ENCODE results near the gene IFNAR1.

The IFNAR1 gene

GRCh38 chr21:33292724-33293123 is 32.0 kb upstream of the IFNAR1 start:
- FAIRE-seq (no peak), DNase-seq (ENCODE audit: insufficient read length) (no peak)
- no peak for TF ChIP-seq TAF1 (IDR thresholded peaks at IDR 0.05; ENCODE audit: borderline replicate concordance, low read depth, low read length)
- no peak for TF ChIP-seq POLR2A (IDR thresholded peaks at IDR 0.05; ENCODE audit: low read depth, low read length)
- no peak for TF ChIP-seq POLR2AphosphoS5 (IDR thresholded peaks at IDR 0.05; ENCODE audit: low read depth, low read length)

- TF ChIP-seq POLR2A (IDR thresholded peaks at IDR 0.05; ENCODE audit: low read depth, low read length) (no peak), POLR2AphosphoS5 (IDR thresholded peaks at IDR 0.05; ENCODE audit: low read depth, low read length) (no peak), TAF1 (IDR thresholded peaks at IDR 0.05; ENCODE audit: borderline replicate concordance, low read depth, low read length) (no peak)
- no peak for FAIRE-seq
- DNase-seq (ENCODE audit: insufficient read length), result no peak
Measured at GRCh38 chr21:33293136-33293535, 31.6 kb upstream of the IFNAR1 start.

DNA sequence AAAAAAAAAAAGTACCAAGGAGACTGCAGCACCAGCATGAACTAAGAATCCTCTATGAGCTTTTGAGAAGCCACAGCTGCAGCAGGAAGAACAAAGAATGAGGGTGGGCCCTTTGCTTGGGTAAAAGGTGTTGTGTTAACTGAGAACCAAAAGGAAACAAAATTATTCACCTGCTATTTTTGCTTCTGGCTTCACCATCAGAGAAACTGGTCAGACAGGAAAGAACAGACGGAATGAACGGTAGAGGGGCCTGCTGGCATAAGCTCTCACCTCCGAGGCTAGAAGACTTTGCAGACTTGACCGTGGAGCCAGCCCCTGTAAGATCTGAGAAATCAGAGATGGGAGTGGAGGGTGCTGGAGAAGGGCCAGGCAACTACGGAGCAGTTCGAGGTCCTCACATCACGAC is 31.0 kb upstream of the IFNAR1 start:
- no peak for DNase-seq (ENCODE audit: insufficient read length)
- no peak for FAIRE-seq
- TF ChIP-seq POLR2AphosphoS5 (IDR thresholded peaks at IDR 0.05; ENCODE audit: low read depth, low read length) (no peak), TAF1 (IDR thresholded peaks at IDR 0.05; ENCODE audit: borderline replicate concordance, low read depth, low read length) (no peak), POLR2A (IDR thresholded peaks at IDR 0.05; ENCODE audit: low read depth, low read length) (no peak)

- DNase-seq (ENCODE audit: insufficient read length) (no peak), FAIRE-seq (no peak)
- TF ChIP-seq POLR2A (IDR thresholded peaks at IDR 0.05; ENCODE audit: low read depth, low read length) (no peak), TAF1 (IDR thresholded peaks at IDR 0.05; ENCODE audit: borderline replicate concordance, low read depth, low read length) (no peak), POLR2AphosphoS5 (IDR thresholded peaks at IDR 0.05; ENCODE audit: low read depth, low read length) (no peak)
Measured at GRCh38 chr21:33296156-33296555, 28.6 kb upstream of the IFNAR1 start.

DNA sequence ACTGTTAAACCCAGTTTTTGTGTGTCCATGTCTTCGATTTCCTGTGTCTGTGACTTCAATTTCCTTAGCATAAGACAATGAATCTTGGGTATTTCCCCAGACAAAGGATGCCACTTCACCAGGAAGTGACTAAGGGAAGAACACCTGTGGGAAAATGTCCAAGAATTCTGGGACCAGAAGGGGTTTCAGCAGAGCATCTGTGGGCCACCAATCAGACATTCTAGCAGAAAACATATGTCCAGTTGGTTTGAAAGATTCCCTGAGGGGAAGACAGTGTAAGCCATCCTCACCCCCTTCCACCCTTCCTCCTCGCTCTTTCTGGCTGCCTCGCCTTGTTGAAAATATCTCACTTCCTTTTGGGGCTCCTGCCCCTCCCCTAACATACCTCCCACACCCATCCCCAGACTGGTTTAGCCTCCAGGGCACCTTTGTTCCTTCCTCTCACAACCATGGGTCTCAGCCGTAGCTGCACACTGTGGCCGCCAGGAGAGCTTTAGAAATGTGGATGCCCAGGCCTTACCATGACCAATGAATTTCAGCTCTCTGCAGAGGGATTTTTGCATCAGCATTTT is 25.5 kb upstream of the IFNAR1 start:
- FAIRE-seq, result peak; percentile 78
- peak; percentile 42; the same call in 1 of the 2 replicates for TF ChIP-seq POLR2AphosphoS5 (IDR thresholded peaks at IDR 0.05; ENCODE audit: low read depth, low read length)
- TF ChIP-seq TAF1 (IDR thresholded peaks at IDR 0.05; ENCODE audit: borderline replicate concordance, low read depth, low read length), result peak; percentile 23; the same call in 1 of the 2 replicates
- peak; percentile 43; the same call in 1 of the 2 replicates for TF ChIP-seq POLR2A (IDR thresholded peaks at IDR 0.05; ENCODE audit: low read depth, low read length)
- peak; percentile 36 for DNase-seq (ENCODE audit: insufficient read length)

- DNase-seq (ENCODE audit: insufficient read length) (no peak), FAIRE-seq (no peak)
- TF ChIP-seq POLR2A (IDR thresholded peaks at IDR 0.05; ENCODE audit: low read depth, low read length) (no peak), POLR2AphosphoS5 (IDR thresholded peaks at IDR 0.05; ENCODE audit: low read depth, low read length) (no peak), TAF1 (IDR thresholded peaks at IDR 0.05; ENCODE audit: borderline replicate concordance, low read depth, low read length) (no peak)
Measured at GRCh38 chr21:33300701-33301631, 23.8 kb upstream of the IFNAR1 start.

DNA sequence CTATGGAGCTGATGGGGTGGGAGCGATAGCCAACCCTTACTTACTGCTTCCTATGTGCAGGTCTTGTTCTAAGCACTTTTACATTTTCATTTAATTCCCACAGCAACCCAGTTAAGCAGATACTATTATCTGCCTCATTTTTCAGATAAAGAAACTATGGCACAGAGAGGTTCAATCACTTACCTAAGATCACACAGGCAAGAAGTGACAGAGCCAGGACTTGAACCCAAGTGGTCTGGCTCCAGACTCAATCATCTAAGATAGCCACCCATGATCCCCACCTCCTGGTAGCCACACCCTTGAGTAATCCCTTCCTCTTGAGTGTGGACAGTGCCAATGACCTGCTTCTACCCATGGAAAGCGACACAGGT is 23.2 kb upstream of the IFNAR1 start:
- no peak for TF ChIP-seq POLR2AphosphoS5 (IDR thresholded peaks at IDR 0.05; ENCODE audit: low read depth, low read length)
- TF ChIP-seq POLR2A (IDR thresholded peaks at IDR 0.05; ENCODE audit: low read depth, low read length), result no peak
- no peak for TF ChIP-seq TAF1 (IDR thresholded peaks at IDR 0.05; ENCODE audit: borderline replicate concordance, low read depth, low read length)
- FAIRE-seq, result no peak
- no peak for DNase-seq (ENCODE audit: insufficient read length)

- DNase-seq (ENCODE audit: insufficient read length) (no peak), FAIRE-seq (no peak)
- TF ChIP-seq POLR2A (IDR thresholded peaks at IDR 0.05; ENCODE audit: low read depth, low read length) (no peak), POLR2AphosphoS5 (IDR thresholded peaks at IDR 0.05; ENCODE audit: low read depth, low read length) (no peak), TAF1 (IDR thresholded peaks at IDR 0.05; ENCODE audit: borderline replicate concordance, low read depth, low read length) (no peak)
Measured at GRCh38 chr21:33302055-33302454, 22.7 kb upstream of the IFNAR1 start.

GRCh38 chr21:33302796-33303195 is 22.0 kb upstream of the IFNAR1 start:
- no peak for TF ChIP-seq POLR2A (IDR thresholded peaks at IDR 0.05; ENCODE audit: low read depth, low read length)
- TF ChIP-seq TAF1 (IDR thresholded peaks at IDR 0.05; ENCODE audit: borderline replicate concordance, low read depth, low read length), result no peak
- TF ChIP-seq POLR2AphosphoS5 (IDR thresholded peaks at IDR 0.05; ENCODE audit: low read depth, low read length), result no peak
- no peak for DNase-seq (ENCODE audit: insufficient read length)
- FAIRE-seq, result no peak

- DNase-seq (ENCODE audit: insufficient read length), result no peak
- TF ChIP-seq TAF1 (IDR thresholded peaks at IDR 0.05; ENCODE audit: borderline replicate concordance, low read depth, low read length), result no peak
- no peak for FAIRE-seq
Measured at GRCh38 chr21:33305344-33305671, 19.5 kb upstream of the IFNAR1 start.

DNA sequence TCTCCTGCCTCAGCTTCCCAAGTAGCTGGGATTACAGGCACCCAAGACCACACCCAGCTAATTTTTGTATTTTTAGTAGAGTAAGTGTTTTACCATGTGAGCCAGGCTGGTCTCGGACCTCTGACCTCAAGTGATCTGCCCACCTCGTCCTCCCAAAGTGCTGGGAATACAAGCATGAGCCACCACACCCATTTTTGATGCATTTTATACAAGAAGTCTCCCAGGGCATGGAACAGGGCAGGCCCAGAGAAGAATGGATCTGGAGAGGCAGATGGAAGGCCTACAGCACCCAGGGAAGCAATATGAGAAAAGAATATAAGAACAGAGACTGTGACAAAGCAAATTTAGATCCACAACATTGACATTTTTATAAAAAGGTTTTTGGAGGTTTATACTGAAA is 18.8 kb upstream of the IFNAR1 start:
- TF ChIP-seq POLR2A (IDR thresholded peaks at IDR 0.05; ENCODE audit: low read depth, low read length), result no peak
- no peak for TF ChIP-seq TAF1 (IDR thresholded peaks at IDR 0.05; ENCODE audit: borderline replicate concordance, low read depth, low read length)
- TF ChIP-seq POLR2AphosphoS5 (IDR thresholded peaks at IDR 0.05; ENCODE audit: low read depth, low read length), result no peak
- no peak for DNase-seq (ENCODE audit: insufficient read length)
- no peak for FAIRE-seq
